Astrocyte of the cerebellum (primary cell): ENCODE measurements around the gene COL23A1.
A peak's percentile ranks its signal among the peaks of the same experiment; 100 is the strongest.

ENCODE experiments used
- DNase-seq: peaks from one replicate; pipeline ENCODE4 v3.0.0-alpha.2; 2011; ENCODE audit warnings: low read depth
- H3K4me3 ChIP-seq: 2 replicates; pipeline ENCODE4 v1.5.1; 2011; ENCODE audit warnings: mild to moderate bottlenecking, low read depth, low read length, moderate library complexity
- CTCF ChIP-seq: IDR thresholded peaks from 2 replicates; pipeline ENCODE4 v1.5.1; 2012; ENCODE audit warnings: low read length, low read depth, moderate library complexity, mild to moderate bottlenecking; ENCODE audit errors: missing control alignments
- in situ Hi-C: cut with HindIII; loops from 2 replicates; pipeline ENCODE4 v1.10.0; 2017; ENCODE audit warnings: low sequenced_read_pairs

The COL23A1 gene

GRCh38 chr5:178234750-178235587 is 355.2 kb downstream of the COL23A1 start:
- in situ Hi-C loops, result no loop called here
- no peak for DNase-seq
- no peak overlapping the region for H3K4me3 ChIP-seq
- TF ChIP-seq CTCF, result peak; percentile 71

DNA sequence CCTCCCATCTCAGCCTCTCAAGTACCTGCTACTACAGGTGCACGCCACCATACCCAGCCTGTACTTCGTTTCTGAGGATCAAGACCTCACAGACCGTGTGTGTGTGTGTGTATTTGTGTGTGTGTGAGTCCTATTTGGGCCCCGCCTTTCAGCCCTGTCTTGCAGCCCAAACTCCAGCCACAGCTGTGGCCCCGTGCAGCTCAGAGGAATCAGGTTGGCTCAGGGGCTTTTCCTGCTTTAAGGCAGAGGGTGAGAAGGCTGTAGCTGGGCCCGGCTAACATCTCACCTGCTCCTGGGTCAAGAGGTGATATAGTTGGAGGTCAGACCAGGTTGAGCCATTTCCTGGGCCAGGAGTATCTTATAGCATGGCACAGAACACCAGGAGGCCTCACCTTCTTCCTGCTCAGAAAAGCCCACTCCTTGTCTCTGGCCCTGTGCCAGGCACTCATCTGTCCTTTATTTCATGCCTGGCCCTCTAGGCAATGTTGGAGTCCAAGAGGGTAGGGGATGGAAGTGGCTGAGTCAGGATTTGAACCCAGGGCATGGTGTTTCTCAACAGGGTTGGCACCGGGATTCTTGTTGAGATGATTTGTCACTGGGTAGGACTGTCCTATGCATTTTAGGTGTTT is 356.0 kb downstream of the COL23A1 start:
- in situ Hi-C loops, result no loop called here
- H3K4me3 ChIP-seq, result no peak overlapping the region
- no peak for DNase-seq
- no peak for TF ChIP-seq CTCF

- DNase-seq, result no peak
Observed at GRCh38 chr5:178232920-178233429, 357.2 kb downstream of the COL23A1 start.

DNA sequence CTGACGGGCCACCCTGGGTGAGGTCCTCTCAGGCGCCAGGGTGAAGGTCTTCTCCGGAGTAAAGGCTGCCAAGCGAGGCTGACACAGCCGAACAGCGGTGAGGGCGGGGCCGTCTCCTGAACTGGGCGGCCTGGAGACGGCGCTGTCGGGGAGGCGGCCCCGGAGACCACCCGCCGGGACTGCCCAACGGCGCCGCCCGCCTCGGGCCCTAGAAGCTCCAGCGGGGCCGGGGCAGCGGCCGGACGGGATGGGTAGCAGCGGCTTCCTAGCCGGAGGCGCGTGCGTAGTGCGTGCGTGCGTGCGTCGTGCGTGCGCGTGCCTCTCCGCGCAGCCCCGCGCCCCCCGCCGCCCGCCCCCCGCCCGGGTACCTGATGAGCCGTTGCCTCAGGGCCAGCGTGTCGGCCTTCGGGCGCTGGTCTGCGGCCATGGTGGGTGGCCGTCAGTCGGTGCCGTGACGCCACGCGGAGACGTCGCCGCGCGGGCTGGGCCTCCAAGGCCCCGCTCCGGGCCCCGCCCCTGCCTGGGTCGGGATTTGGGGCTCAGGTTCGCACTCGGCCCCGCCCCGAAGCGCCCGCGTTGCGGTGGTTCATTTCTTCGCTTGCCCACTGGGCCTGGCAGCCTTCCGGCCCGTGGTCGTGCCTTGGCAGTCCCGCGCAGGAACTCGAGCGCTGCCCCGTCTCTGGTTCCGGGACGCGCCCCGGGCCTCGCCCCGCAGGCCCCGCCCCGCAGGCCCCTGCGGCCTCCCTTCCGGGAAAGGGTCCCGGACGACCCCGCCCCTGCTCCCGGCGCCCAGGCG is 357.9 kb downstream of the COL23A1 start, which contains the start of gene PHYKPL:
PHYKPL (minus strand) TSS at position 679 of the 796 bp plus-strand sequence; CDS start at position 427, 252 bp downstream.
- TF ChIP-seq CTCF, result peak; percentile 14
- in situ Hi-C loops, result no loop called here
- peak; percentile 27 for DNase-seq
- H3K4me3 ChIP-seq, result peak within 1 kb of the TSS; percentile 86

More at GRCh38 chr5:178232920-178233429, 357.2 kb downstream of the COL23A1 start:
- in situ Hi-C loops, result no loop called here
- peak overlapping the region; percentile 86 for H3K4me3 ChIP-seq
- no peak for TF ChIP-seq CTCF

GRCh38 chr5:178231539-178232123 is 358.6 kb downstream of the COL23A1 start:
- H3K4me3 ChIP-seq, result peak overlapping the region; percentile 86
- TF ChIP-seq CTCF, result no peak
- no peak for DNase-seq
- in situ Hi-C loops, result no loop called here
